ENCODE data around the gene CEP104. TPM values are rescaled to one million over a fixed set of nuclear protein-coding genes. Genes with fewer than 3 reads are reported as not detected.
A peak's percentile ranks its signal among the peaks of the same experiment; 100 is the strongest.

Gene CEP104
- total and polyA plus RNA-seq, 11 donors, result 5.5 to 46.1 (median 33.0) TPM

DNA sequence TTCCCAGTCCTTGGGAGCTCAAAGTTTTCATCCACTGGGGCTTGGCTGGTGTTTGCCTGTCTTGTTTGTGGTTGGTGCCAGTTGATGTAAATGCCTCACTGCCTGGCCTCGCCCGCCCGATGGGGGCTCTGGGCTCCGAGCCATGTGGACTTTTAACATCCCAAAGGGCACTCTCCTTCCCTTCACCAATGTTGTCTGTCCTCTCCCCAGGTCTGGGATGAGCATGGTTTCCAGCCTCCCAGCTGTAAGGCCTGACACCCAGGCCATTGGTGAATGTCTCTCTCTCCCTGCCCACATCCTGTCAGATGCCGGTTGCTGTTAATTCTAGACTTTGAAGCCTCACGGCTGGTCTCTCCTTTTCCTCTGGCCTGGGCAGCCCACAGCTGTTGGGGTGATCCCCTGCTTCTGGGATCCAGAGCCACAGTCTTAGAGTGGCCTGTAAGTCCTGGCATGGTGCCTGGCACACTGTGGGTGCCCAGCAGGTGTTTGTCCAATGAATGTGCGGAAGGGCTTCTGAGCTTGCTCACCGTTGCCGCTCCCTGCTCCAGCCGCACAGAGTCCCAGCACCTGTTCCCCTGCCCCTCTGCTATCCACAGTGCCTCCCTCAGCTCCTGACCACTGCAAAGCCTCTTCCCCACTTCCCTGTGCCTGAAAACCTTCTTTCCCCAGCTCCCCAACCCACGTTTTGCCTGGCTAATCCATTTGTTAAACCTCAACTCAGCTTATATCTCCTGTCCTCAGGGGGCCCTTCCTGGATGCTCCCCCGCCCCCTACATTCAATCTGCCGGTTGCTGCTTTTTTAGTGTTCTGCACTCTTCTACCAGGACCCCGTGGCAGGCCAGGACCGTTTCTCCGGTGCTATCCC is 46.4 kb upstream of the CEP104 start:
- ATAC-seq, result no peak
- H3K4me1 ChIP-seq, result peaks cover 0 to 15% (median 8%) of the 10 kb centered on the region in 12 donors
- intact Hi-C loops (cut with DNase I), result loop anchor here in 2 of 10 donors (10.0 kb wide), 2 partner anchors 1709 to 1841 kb away; partner anchors contain the start of gene FAAP20 (in 1 of the 2)
- no peaks in the 10 kb centered on the region for H3K36me3 ChIP-seq
- peak in 1 of 5 donors; percentile 50 for DNase-seq
- H3K4me3 ChIP-seq, result no peak overlapping the region
- no peak overlapping the region for H3K27ac ChIP-seq
- H3K27me3 ChIP-seq, result no peaks in the 10 kb centered on the region
- 82 to 90% (median 82%) methylated on average over 16 of the region's 16 CpGs for WGBS, 4 donors
- TF ChIP-seq POLR2A (IDR thresholded peaks at IDR 0.05), result no peak
- TF ChIP-seq, protein P1, sequence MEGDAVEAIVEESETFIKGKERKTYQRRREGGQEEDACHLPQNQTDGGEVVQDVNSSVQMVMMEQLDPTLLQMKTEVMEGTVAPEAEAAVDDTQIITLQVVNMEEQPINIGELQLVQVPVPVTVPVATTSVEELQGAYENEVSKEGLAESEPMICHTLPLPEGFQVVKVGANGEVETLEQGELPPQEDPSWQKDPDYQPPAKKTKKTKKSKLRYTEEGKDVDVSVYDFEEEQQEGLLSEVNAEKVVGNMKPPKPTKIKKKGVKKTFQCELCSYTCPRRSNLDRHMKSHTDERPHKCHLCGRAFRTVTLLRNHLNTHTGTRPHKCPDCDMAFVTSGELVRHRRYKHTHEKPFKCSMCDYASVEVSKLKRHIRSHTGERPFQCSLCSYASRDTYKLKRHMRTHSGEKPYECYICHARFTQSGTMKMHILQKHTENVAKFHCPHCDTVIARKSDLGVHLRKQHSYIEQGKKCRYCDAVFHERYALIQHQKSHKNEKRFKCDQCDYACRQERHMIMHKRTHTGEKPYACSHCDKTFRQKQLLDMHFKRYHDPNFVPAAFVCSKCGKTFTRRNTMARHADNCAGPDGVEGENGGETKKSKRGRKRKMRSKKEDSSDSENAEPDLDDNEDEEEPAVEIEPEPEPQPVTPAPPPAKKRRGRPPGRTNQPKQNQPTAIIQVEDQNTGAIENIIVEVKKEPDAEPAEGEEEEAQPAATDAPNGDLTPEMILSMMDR (IDR thresholded peaks at IDR 0.05), result no peak
- peaks cover 0 to 10% (median under 1%) of the 10 kb centered on the region in 12 donors for H3K9me3 ChIP-seq

GRCh38 chr1:3902571-3903091 is 45.6 kb upstream of the CEP104 start:
- Histone ChIP-seq H3K36me3 (no peaks in the 10 kb centered on the region), H3K9me3 (peaks cover 0 to 17% (median 7%) of the 10 kb centered on the region in 12 donors), H3K4me3 (no peak overlapping the region), H3K27ac (no peak overlapping the region), H3K4me1 (peaks cover 0 to 15% (median 8%) of the 10 kb centered on the region in 12 donors), H3K27me3 (no peaks in the 10 kb centered on the region)
- TF ChIP-seq POLR2A (IDR thresholded peaks at IDR 0.05), result no peak
- WGBS, 4 donors, result 75 to 82% (median 79%) methylated on average over 10 of the region's 10 CpGs
- DNase-seq (no peak), ATAC-seq (no peak)
- intact Hi-C loops (cut with DNase I), result loop anchor here in 2 of 10 donors (10.0 kb wide), 2 partner anchors 1708 to 1842 kb away; partner anchors contain the start of gene FAAP20 (in 1 of the 2)

- WGBS, 4 donors, result 90 to 96% (median 94%) methylated on average over 15 of the region's 15 CpGs
- Histone ChIP-seq H3K9me3 (peaks cover 0 to 23% (median 11%) of the 10 kb centered on the region in 12 donors), H3K27me3 (no peaks in the 10 kb centered on the region), H3K4me3 (no peak overlapping the region), H3K4me1 (peaks cover 0 to 15% (median 8%) of the 10 kb centered on the region in 12 donors), H3K27ac (no peak overlapping the region), H3K36me3 (no peaks in the 10 kb centered on the region)
- no peak for ATAC-seq
- no peak for DNase-seq
- intact Hi-C loops (cut with DNase I), result loop anchor here in 2 of 10 donors (10.0 kb wide), 2 partner anchors 1707 to 1843 kb away; partner anchors contain the start of gene FAAP20 (in 1 of the 2)
- TF ChIP-seq, protein P1 (IDR thresholded peaks at IDR 0.05), result no peak
- TF ChIP-seq POLR2A (IDR thresholded peaks at IDR 0.05), result no peak
Observed at GRCh38 chr1:3902111-3902511, 45.1 kb upstream of the CEP104 start.

DNA sequence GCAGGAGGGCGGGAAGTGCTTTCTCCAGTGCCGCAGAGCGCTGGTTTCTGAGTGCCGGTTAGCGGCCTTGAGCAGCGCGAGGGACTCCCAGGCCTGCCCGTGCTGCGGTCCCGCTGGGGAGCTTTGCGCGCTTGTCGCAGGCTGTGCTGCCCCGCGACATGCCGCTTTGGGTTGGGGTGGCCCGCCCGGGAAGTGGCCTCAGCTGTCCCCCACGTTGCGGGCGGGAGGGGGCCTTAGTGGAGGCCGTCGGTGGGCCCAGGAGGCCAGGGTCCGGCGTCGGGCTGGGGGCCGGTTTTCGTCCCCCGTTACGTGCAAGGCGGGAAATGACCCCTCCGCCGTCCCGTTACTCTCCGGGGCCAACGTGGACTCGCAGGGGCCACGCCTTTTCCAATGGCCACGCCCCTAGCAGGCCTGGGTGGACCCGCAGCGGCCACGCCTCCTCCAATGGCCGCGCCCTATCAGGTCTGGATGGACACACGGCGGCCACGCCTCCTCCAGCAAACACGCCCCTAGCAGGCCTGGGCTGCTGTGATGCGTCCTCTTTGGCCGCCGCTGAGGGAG is 44.0 kb upstream of the CEP104 start:
- Histone ChIP-seq H3K4me3 (peak overlapping the region; percentile 62 to 98 (median 88)), H3K27ac (peak overlapping the region; percentile 93 to 100 (median 98)), H3K36me3 (no peaks in the 10 kb centered on the region), H3K9me3 (peaks cover 0 to 28% (median 11%) of the 10 kb centered on the region in 12 donors), H3K4me1 (peaks cover 0 to 15% (median 8%) of the 10 kb centered on the region in 12 donors), H3K27me3 (no peaks in the 10 kb centered on the region)
- WGBS, 4 donors, result 0 to 1% (median 0%) methylated on average over 5 to 51 of the region's 51 CpGs
- intact Hi-C loops (cut with DNase I), result loop anchor here in 2 of 10 donors (2.0 to 10.0 kb wide), 3 partner anchors 44 to 1844 kb away; partner anchors contain the start of genes CEP104 (in 1 of the 2), DFFB (in 1 of the 2) and FAAP20 (in 1 of the 2)
- ATAC-seq, result peak; percentile 81 to 91 (median 88)
- DNase-seq, result peak; percentile 98 to 99 (median 99)
- TF ChIP-seq POLR2A (IDR thresholded peaks at IDR 0.05), result peak in 1 of 2 donors; percentile 43
- TF ChIP-seq, protein P1 (IDR thresholded peaks at IDR 0.05), result peak in 1 of 12 donors; percentile 14

All from heart left ventricle (tissue), 16 donors.